GM12878 (cell line): ENCODE measurements around the gene FBXL16. TPM values are rescaled to one million over a fixed set of nuclear protein-coding genes. Genes with fewer than 3 reads are reported as not detected.

Source experiments
- ATAC-seq: fragments of 200-7000 bp; cut with Tn5 transposase; 3 replicates; pipeline ENCODE4 v1.9.1; 2020; ENCODE audit warnings: mild to moderate bottlenecking, moderate library complexity
- BruUV-seq: library from RNA; stranded (reverse); fragments of 400-500 nt; replicated peaks from 2 replicates; lab custom pipeline; 2021; lab: Mats Ljungman, UMichigan
- CTCF ChIA-PET: fragments of 300-600 bp; sonication (Branson Sonifier 250); formaldehyde crosslinking; extraction: SDS; loops from one replicate; lab custom pipeline; 2021; ENCODE audit warnings: inconsistent platforms; lab: Yijun Ruan, JAX
- POLR2A ChIA-PET: fragments of 350-600 bp; formaldehyde crosslinking; extraction: SDS; loops from one replicate; lab custom pipeline; 2021; ENCODE audit warnings: inconsistent platforms; lab: Charles Lee
- RAD21 ChIA-PET: fragments of 300-600 bp; sonication (Branson Sonifier 250); formaldehyde crosslinking; loops from one replicate; lab custom pipeline; 2023; ENCODE audit warnings: antibody characterized with exemption; ENCODE audit not compliant: unreplicated experiment; lab: Charles Lee
- SMC1A ChIA-PET: fragments of 300-600 bp; sonication (Branson Sonifier 250); formaldehyde crosslinking; loops from one replicate; lab custom pipeline; 2023; ENCODE audit not compliant: unreplicated experiment, uncharacterized antibody; lab: Charles Lee
- DNase-seq: peaks from one replicate; pipeline ENCODE4 v3.0.0-alpha.2; 2011; ENCODE audit warnings: low read depth, low spot score
- FAIRE-seq: peaks from 3 replicates; lab custom pipeline; 2011; peaks lifted over from hg19 to GRCh38; lab: Jason Lieb, UNC
- H2AFZ ChIP-seq: 2 replicates; pipeline ENCODE4 v1.6.0; 2011; ENCODE audit warnings: low read depth, low read length, control low read depth; ENCODE audit not compliant: control insufficient read depth
- H3K27ac ChIP-seq: 2 replicates; pipeline ENCODE4 v1.5.1; 2011; ENCODE audit warnings: control low read depth; ENCODE audit not compliant: control insufficient read depth, insufficient read depth
- H3K27me3 ChIP-seq, 2 experiments: replicated peaks in 1 of 2; 2 replicates each; pipeline versions ENCODE4 v1.6.0 to v1.6.1; 2011; ENCODE audit warnings: low read length in 1 of 2; ENCODE audit not compliant: control insufficient read depth in 2 of 2, insufficient read depth in 2 of 2
- H3K36me3 ChIP-seq, 2 experiments: 2 replicates each; pipeline ENCODE4 v1.5.1; 2011; ENCODE audit warnings: low read length in 1 of 2; ENCODE audit not compliant: control insufficient read depth in 2 of 2, insufficient read depth in 2 of 2
- H3K4me1 ChIP-seq: 2 replicates; pipeline ENCODE4 v1.6.1; 2011; ENCODE audit warnings: mild to moderate bottlenecking, low read length, moderate library complexity, mixed read lengths; ENCODE audit not compliant: control insufficient read depth, insufficient read depth
- H3K4me2 ChIP-seq: 2 replicates; pipeline ENCODE4 v1.6.0; 2011; ENCODE audit warnings: control low read depth; ENCODE audit not compliant: control insufficient read depth, insufficient read depth
- H3K4me3 ChIP-seq: fragments of 200-600 bp; sonication (generic); 2 replicates; pipeline ENCODE4 v1.5.1; 2016
- H3K79me2 ChIP-seq: 2 replicates; pipeline ENCODE4 v1.6.0; 2011; ENCODE audit warnings: low read length; ENCODE audit not compliant: control insufficient read depth, insufficient read depth
- H3K9ac ChIP-seq: 2 replicates; pipeline ENCODE4 v1.8.0; 2011; ENCODE audit warnings: low read length, control low read depth, mixed read lengths; ENCODE audit not compliant: control insufficient read depth, insufficient read depth
- H3K9me3 ChIP-seq: replicated peaks from 3 replicates; pipeline ENCODE4 v1.5.1; 2011; ENCODE audit warnings: mild to moderate bottlenecking, low read length; ENCODE audit not compliant: control insufficient read depth, insufficient read depth
- H4K20me1 ChIP-seq: 2 replicates; pipeline ENCODE4 v1.6.0; 2011; ENCODE audit not compliant: control insufficient read depth, insufficient read depth
- ASH2L ChIP-seq: fragments of 300-600, 200-600 bp; sonication (generic); IDR thresholded peaks from 2 replicates; pipeline ENCODE4 v1.6.1; 2017; ENCODE audit warnings: low read depth, mild to moderate bottlenecking, borderline replicate concordance
- BCL3 ChIP-seq: IDR thresholded peaks from 2 replicates; pipeline ENCODE4 v1.6.1; 2011; ENCODE audit warnings: borderline replicate concordance, low read depth, mild to moderate bottlenecking, moderate library complexity, low read length; ENCODE audit not compliant: insufficient read depth, poor library complexity, severe bottlenecking
- EED ChIP-seq: sonication (generic); IDR thresholded peaks from 2 replicates; pipeline ENCODE4 v1.6.1; 2016; ENCODE audit warnings: antibody characterized with exemption, low read depth
- FOXM1 ChIP-seq: IDR thresholded peaks from 2 replicates; pipeline ENCODE4 v1.6.1; 2012; ENCODE audit warnings: low read depth, mild to moderate bottlenecking, inconsistent platforms, low read length, moderate library complexity
- MLLT1 ChIP-seq: fragments of 450-650 bp; IDR thresholded peaks from 2 replicates; pipeline ENCODE4 v1.6.1; 2016; ENCODE audit warnings: mild to moderate bottlenecking
- MTA3 ChIP-seq: IDR thresholded peaks from 2 replicates; pipeline ENCODE4 v1.6.1; 2012; ENCODE audit warnings: low read length, inconsistent platforms, borderline replicate concordance
- NFYB ChIP-seq: IDR thresholded peaks from 2 replicates; pipeline ENCODE4 v1.6.1; 2011; ENCODE audit warnings: low read depth, mild to moderate bottlenecking, low read length, improper control_type of control experiment, moderate library complexity; ENCODE audit not compliant: insufficient read depth
- NR2C2 ChIP-seq: IDR thresholded peaks from 2 replicates; pipeline ENCODE4 v1.6.1; 2011; ENCODE audit warnings: borderline replicate concordance, low read depth; ENCODE audit not compliant: control insufficient read depth, insufficient read length
- POLR2AphosphoS5 ChIP-seq: IDR thresholded peaks from 2 replicates; pipeline ENCODE4 v1.6.1; 2011; ENCODE audit warnings: mild to moderate bottlenecking, low read length, inconsistent platforms
- RAD51 ChIP-seq: fragments of 450-650 bp; IDR thresholded peaks from 2 replicates; pipeline ENCODE4 v1.6.1; 2016; ENCODE audit warnings: moderate library complexity, mild to moderate bottlenecking, inconsistent platforms
- RBBP5 ChIP-seq: fragments of 200-600 bp; sonication (generic); conservative IDR thresholded peaks from 2 replicates; pipeline ENCODE4 v1.6.1; 2016
- SIN3A ChIP-seq: IDR thresholded peaks from 2 replicates; pipeline ENCODE4 v1.6.1; 2012; ENCODE audit warnings: low read depth, low read length, improper control_type of control experiment
- SMC3 ChIP-seq: IDR thresholded peaks from 2 replicates; pipeline ENCODE4 v1.6.1; 2011; ENCODE audit warnings: low read length, improper control_type of control experiment, borderline replicate concordance
- SPI1 ChIP-seq: IDR thresholded peaks from 2 replicates; pipeline ENCODE4 v1.6.1; 2011; ENCODE audit warnings: low read depth, mild to moderate bottlenecking, low read length, moderate library complexity, borderline replicate concordance; ENCODE audit not compliant: insufficient read depth
- TARDBP ChIP-seq: IDR thresholded peaks from 2 replicates; pipeline ENCODE4 v1.6.1; 2016; ENCODE audit warnings: borderline replicate concordance
- TCF3 ChIP-seq: IDR thresholded peaks from 2 replicates; pipeline ENCODE4 v1.6.1; 2012; ENCODE audit warnings: low read depth, mild to moderate bottlenecking, low read length, borderline replicate concordance; ENCODE audit not compliant: insufficient read depth
- WRNIP1 ChIP-seq: IDR thresholded peaks from 2 replicates; pipeline ENCODE4 v1.6.1; 2011; ENCODE audit warnings: low read depth, low read length, improper control_type of control experiment, borderline replicate concordance
- ZBED1 ChIP-seq: IDR thresholded peaks from 2 replicates; pipeline ENCODE4 v1.6.1; 2016; ENCODE audit warnings: borderline replicate concordance
- WGBS: methylation state at CpG from one replicate; pipeline ENCODE4 v1.1.6; 2016; ENCODE audit warnings: low lambda C conversion rate; ENCODE audit not compliant: insufficient replicate concordance, insufficient coverage; ENCODE audit errors: missing lambda C conversion rate; 5-methylcytosine and 5-hydroxymethylcytosine counted together
- in situ Hi-C: fragments of 300-500 bp; cut with MboI; formaldehyde crosslinking; loops from 9 replicates; pipeline ENCODE4 v1.14.3; 2018; ENCODE audit warnings: mixed read lengths
- intact Hi-C: fragments of 100-400 bp; cut with micrococcal nuclease; formaldehyde crosslinking; loops from one replicate; pipeline ENCODE4 v1.14.2; 2022; ENCODE audit not compliant: unreplicated experiment
- polyA plus RNA-seq, 11 experiments: library from polyadenylated mRNA; depleted of rRNA in 4 of 11; unstranded in 6 of 11; stranded (reverse) in 5 of 11; fragments of >200 nt; fragmentation: Nextera tagmentation in 4 of 11; fragmentation: Illumina TruSeq in 1 of 11; extraction: Ambion mirVana in 4 of 11; extraction: Trizol in 1 of 11; gene quantifications; 1 replicate in 1 of 11; 2 replicates in 10 of 11; pipeline versions ENCODE4 v1.2.1 to v1.2.3, GENCODE V29; 2011 to 2016; ENCODE audit warnings: inconsistent platforms in 2 of 11, missing spikeins in 2 of 11, low read depth in 1 of 11
- total RNA-seq, 4 experiments: library from RNA; depleted of rRNA in 3 of 4; stranded (reverse); fragments of >200 nt in 3 of 4; fragmentation: Illumina TruSeq in 1 of 4; extraction: Trizol in 1 of 4; gene quantifications; 2 replicates each; pipeline versions ENCODE4 v1.2.1 to v1.2.3, GENCODE V29; 2013 to 2021

FBXL16 gene
- total and polyA plus RNA-seq, 10 of the 15 experiments (the other 5 are each of a cell fraction or from before 2014, with no cell fraction given), result 0.13 to 1.4 (median 0.24) TPM

DNA sequence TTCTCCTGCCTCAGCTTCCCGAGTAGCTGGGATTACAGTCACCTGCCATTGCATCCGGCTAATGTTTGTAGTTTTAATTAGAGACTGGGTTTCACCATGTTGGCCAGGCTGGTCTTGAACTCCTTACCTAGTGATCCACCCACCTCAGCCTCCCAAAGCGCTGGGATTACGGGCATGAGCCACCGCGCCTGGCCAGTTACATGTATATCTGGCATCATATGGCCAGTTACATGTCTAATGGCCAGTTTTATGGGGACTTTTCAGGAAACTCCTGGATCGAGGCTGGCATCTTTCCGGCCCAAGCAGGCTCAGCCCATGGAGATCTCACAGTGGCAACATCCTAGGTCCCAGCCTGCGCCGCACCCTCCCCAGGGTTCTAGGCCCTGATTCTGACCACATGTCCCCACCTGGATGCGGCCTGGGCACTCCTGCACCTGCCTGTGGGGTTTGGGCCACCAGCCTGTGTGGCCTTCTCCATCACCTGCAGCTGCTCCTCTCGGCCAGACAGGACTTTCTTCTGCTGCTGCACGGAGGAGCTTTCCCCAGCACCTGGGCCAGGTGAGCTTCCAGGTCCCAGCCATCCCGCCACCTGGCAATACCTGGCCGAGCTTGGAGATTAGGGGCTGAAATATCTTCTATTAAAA lies 36.5 kb upstream of the FBXL16 start (continued):
- TF ChIP-seq ASH2L, result no peak

DNA sequence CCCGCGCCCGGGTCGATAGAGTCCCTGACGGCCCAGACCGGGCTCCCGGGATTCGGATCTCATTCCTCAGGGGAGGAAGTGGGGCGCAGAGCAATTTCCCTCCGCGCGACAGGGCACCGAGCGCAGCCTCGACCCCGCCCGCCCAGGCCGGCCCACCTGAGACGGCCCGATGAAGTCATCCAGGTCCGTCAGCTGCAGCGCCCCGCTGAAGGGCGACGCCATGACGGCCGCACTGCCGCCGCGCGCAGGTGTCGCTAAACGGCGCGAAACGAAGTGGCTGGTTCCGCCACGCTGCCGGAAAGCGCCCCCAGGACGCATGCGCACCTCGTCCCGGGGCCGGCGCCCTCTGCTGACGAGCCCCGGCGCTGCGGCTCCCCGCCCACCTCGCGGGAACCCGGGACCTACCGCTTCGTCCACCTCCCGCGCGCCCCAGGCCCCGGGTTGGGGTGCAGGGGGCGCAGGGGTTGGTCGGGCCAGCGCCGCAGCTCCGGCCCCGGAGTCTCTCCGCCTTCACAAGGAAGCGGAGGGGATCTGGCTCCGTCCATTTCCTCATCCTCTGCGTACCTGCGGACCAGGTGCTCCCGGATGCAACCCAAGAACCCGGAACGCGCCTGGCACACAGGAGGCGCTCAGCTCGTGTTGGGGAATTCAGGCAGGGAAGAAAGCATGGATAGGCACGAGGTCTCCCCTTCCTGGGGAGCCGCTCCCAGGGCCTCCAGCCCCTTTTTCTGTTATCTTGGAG lies 35.3 kb upstream of the FBXL16 start, which contains the start of gene CIAO3:
Gene CIAO3 (minus strand): TSS at position 234 of the 742 bp plus-strand sequence. CDS start 12 bp downstream, at position 222.
- H3K27me3 ChIP-seq, result no peaks in the 10 kb centered on the region
- no TSS peak for BruUV-seq
- no peaks in the 10 kb centered on the region for H4K20me1 ChIP-seq
- DNase-seq (peak; percentile 60), ATAC-seq (peak; percentile 89), FAIRE-seq (peak; percentile 90)
- H3K4me2 ChIP-seq, result peak within 1 kb of the TSS; percentile 90
- H3K79me2 ChIP-seq, result peaks cover 16% of the 10 kb centered on the region
- ChIA-PET RAD21 (interaction anchor here (0.7 kb wide), 1 partner anchor 559 kb away, joined by 3 read pairs; no protein-coding TSS in a partner anchor), SMC1A (no interaction called here), CTCF (interaction anchor here (0.7 to 2.3 kb wide), 6 partner anchors 12 to 30 kb away, joined by 4 to 16 read pairs (median 6); partner anchors contain the start of gene METRN), POLR2A (interaction anchor here (1.1 to 7.3 kb wide), 3 partner anchors 10 to 20 kb away, joined by 3 to 60 read pairs (median 16); partner anchors contain the start of genes ANTKMT, CCDC78 and HAGHL)
- H3K9ac ChIP-seq, result peak within 1 kb of the TSS; percentile 93
- H3K4me3 ChIP-seq, result peak within 1 kb of the TSS; percentile 90
- H3K9me3 ChIP-seq, result no peaks in the 10 kb centered on the region
- peak within 1 kb of the TSS; percentile 76 for H3K27ac ChIP-seq
- H2AFZ ChIP-seq, result peak within 1 kb of the TSS; percentile 42
- intact Hi-C loops, result loop anchor here (2.0 to 5.0 kb wide), 2 partner anchors 20 to 46 kb away; partner anchors contain the start of genes ANTKMT, CHTF18 and RPUSD1
- in situ Hi-C loops, result loop anchor here (5.0 kb wide), 1 partner anchor 46 kb away; the partner anchor contains the start of genes CHTF18 and RPUSD1
- peaks cover 27% of the 10 kb centered on the region for H3K4me1 ChIP-seq
- H3K36me3 ChIP-seq, result no peaks in the 10 kb centered on the region; a peak in 1 of 4 replicates
- WGBS, result under 1% methylated on average over 79 of the region's 79 CpGs
- 0 out of 2 replicates have a peak, but pooled peaks have one; percentile 42 for TF ChIP-seq TCF3
- TF ChIP-seq RAD51, result no peak
- no peak for TF ChIP-seq MLLT1
- no peak; the same call in 1 of the 2 replicates for TF ChIP-seq SPI1
- TF ChIP-seq NFYB, result no peak
- peak; percentile 75; the same call in 1 of the 2 replicates for TF ChIP-seq TARDBP
- no peak for TF ChIP-seq WRNIP1
- TF ChIP-seq SMC3, result peak; percentile 29; the same call in 1 of the 2 replicates
- no peak for TF ChIP-seq NR2C2
- TF ChIP-seq BCL3, result no peak
- peak; percentile 95 for TF ChIP-seq SIN3A
- no peak for TF ChIP-seq ZBED1
- peak; percentile 51; the same call in 1 of the 2 replicates for TF ChIP-seq POLR2AphosphoS5
- TF ChIP-seq RBBP5, result no peak
- TF ChIP-seq FOXM1, result no peak
- no peak for TF ChIP-seq EED
- TF ChIP-seq MTA3, result no peak
